HG03064 (cell line): ENCODE results near the gene BANK1.

Experiments used
- ATAC-seq: cut with Tn5 transposase; IDR thresholded peaks from one replicate; pipeline ENCODE4 v1.9.1; 2021; ENCODE audit warnings: low read depth; ENCODE audit not compliant: unreplicated experiment

BANK1 gene

GRCh38 chr4:101790521-101791181, at the start of gene BANK1:
BANK1 (plus strand) TSS chr4:101790730; CDS start chr4:101790881, 151 bp downstream.
- ATAC-seq, result peak; percentile 100

GRCh38 chr4:101753721-101754120, 36.8 kb upstream of the BANK1 start:
- ATAC-seq, result no peak

- ATAC-seq, result no peak
Measured at GRCh38 chr4:101756181-101756580, 34.3 kb upstream of the BANK1 start.

- no peak for ATAC-seq
Measured at GRCh38 chr4:101761405-101761804, 29.1 kb upstream of the BANK1 start.

- ATAC-seq, result no peak
Measured at GRCh38 chr4:101762025-101762424, 28.5 kb upstream of the BANK1 start.

GRCh38 chr4:101762534-101762933, 28.0 kb upstream of the BANK1 start:
- no peak for ATAC-seq

- no peak for ATAC-seq
Measured at GRCh38 chr4:101763576-101763975, 27.0 kb upstream of the BANK1 start.

GRCh38 chr4:101774807-101775206, 15.7 kb upstream of the BANK1 start:
- ATAC-seq, result no peak

- no peak for ATAC-seq
Measured at GRCh38 chr4:101777431-101777830, 13.1 kb upstream of the BANK1 start.

GRCh38 chr4:101780284-101780683, 10.2 kb upstream of the BANK1 start:
- no peak for ATAC-seq

- ATAC-seq, result no peak
Measured at GRCh38 chr4:101782546-101782945, 8.0 kb upstream of the BANK1 start.

- no peak for ATAC-seq
Measured at GRCh38 chr4:101784957-101785356, 5.6 kb upstream of the BANK1 start.

- ATAC-seq, result no peak
Measured at GRCh38 chr4:101785486-101785885, 5.0 kb upstream of the BANK1 start.

GRCh38 chr4:101787701-101788316, 2.7 kb upstream of the BANK1 start:
- no peak for ATAC-seq

GRCh38 chr4:101791182-101791558, 640 bp downstream of the BANK1 start:
- no peak for ATAC-seq

- ATAC-seq, result no peak
Measured at GRCh38 chr4:101792056-101792590, 1.6 kb downstream of the BANK1 start.

GRCh38 chr4:101793397-101793796, 2.9 kb downstream of the BANK1 start:
- no peak for ATAC-seq

- ATAC-seq, result no peak
Measured at GRCh38 chr4:101794806-101795205, 4.3 kb downstream of the BANK1 start.

GRCh38 chr4:101795704-101796103, 5.2 kb downstream of the BANK1 start:
- ATAC-seq, result no peak

GRCh38 chr4:101801958-101802357, 11.4 kb downstream of the BANK1 start:
- ATAC-seq, result no peak

GRCh38 chr4:101806914-101807313, 16.4 kb downstream of the BANK1 start:
- ATAC-seq, result peak; percentile 98

GRCh38 chr4:101807351-101807750, 16.8 kb downstream of the BANK1 start:
- peak; percentile 27 for ATAC-seq
